Small intestine (tissue), 7 donors: ENCODE measurements around the gene DGCR2. TPM values are rescaled to one million over a fixed set of nuclear protein-coding genes. Genes with fewer than 3 reads are reported as not detected.

Source experiments
- DNase-seq, 2 donors: peaks; one replicate each; pipeline versions ENCODE4 v3.0.0 to v3.0.0-alpha.2; 2013
- FAIRE-seq: peaks from 2 replicates; lab custom pipeline; 2012; peaks lifted over from hg19 to GRCh38; lab: Jason Lieb, UNC
- H3K27ac ChIP-seq, 3 donors: one replicate each; pipeline ENCODE4 v1.5.1; 2013; ENCODE audit warnings: low read length in 2 of 3, mild to moderate bottlenecking in 2 of 3, control low read depth in 1 of 3, inconsistent platforms in 1 of 3, low read depth in 1 of 3, moderate library complexity in 1 of 3
- H3K27me3 ChIP-seq, 3 donors: one replicate each; pipeline ENCODE4 v1.6.1; 2013; ENCODE audit warnings: low read length in 3 of 3, inconsistent platforms in 1 of 3; ENCODE audit not compliant: control insufficient read depth in 3 of 3, insufficient read depth in 3 of 3
- H3K36me3 ChIP-seq, 3 donors: one replicate each; pipeline ENCODE4 v1.6.1; 2013; ENCODE audit warnings: low read length in 3 of 3, inconsistent platforms in 1 of 3, low read depth in 1 of 3, mild to moderate bottlenecking in 1 of 3, moderate library complexity in 1 of 3; ENCODE audit not compliant: control insufficient read depth in 3 of 3, insufficient read depth in 2 of 3
- H3K4me1 ChIP-seq, 3 donors: one replicate each; pipeline ENCODE4 v1.6.1; 2013; ENCODE audit warnings: low read length in 2 of 3, inconsistent platforms in 1 of 3, low read depth in 1 of 3, mild to moderate bottlenecking in 1 of 3, moderate library complexity in 1 of 3; ENCODE audit not compliant: control insufficient read depth in 3 of 3, insufficient read depth in 2 of 3
- H3K4me3 ChIP-seq, 3 donors: one replicate each; pipeline ENCODE4 v1.5.1; 2013; ENCODE audit warnings: low read length in 3 of 3, control low read depth in 1 of 3, inconsistent platforms in 1 of 3, low read depth in 1 of 3, mild to moderate bottlenecking in 1 of 3, moderate library complexity in 1 of 3
- H3K9me3 ChIP-seq, 2 donors: one replicate each; pipeline ENCODE4 v1.6.1; 2013; ENCODE audit warnings: low read depth in 1 of 2, low read length in 1 of 2; ENCODE audit not compliant: control insufficient read depth in 2 of 2, insufficient read depth in 1 of 2
- WGBS, 3 donors: extraction: QIAGEN DNeasy Blood & Tissue Kit; methylation state at CpG; one replicate each; pipeline ENCODE4 v1.1.7; 2013; 5-methylcytosine and 5-hydroxymethylcytosine counted together
- polyA plus RNA-seq, 4 donors: library from polyadenylated mRNA; stranded (reverse) in 3 of 4; unstranded in 1 of 4; fragments of 200-250 nt in 3 of 4; fragments of 120-200 nt in 1 of 4; gene quantifications; one replicate each; pipeline versions ENCODE4 v1.2.1 to v1.2.3, GENCODE V29; 2013
- donor health status: healthy with polysubstance abuse.
- donor health status: control.
- donor health status: control.
- donor health status: Bipolar disorder and iron deficiency.
- donor health status: healthy.

The DGCR2 gene
- polyA plus RNA-seq, 4 donors: 14.8 to 61.6 (median 34.0) TPM

GRCh38 chr22:19063581-19064353, 58.4 kb downstream of the DGCR2 start:
- Histone ChIP-seq H3K4me1 (peaks cover 0 to 16% (median 0%) of the 10 kb centered on the region in 3 donors), H3K36me3 (peaks cover 14 to 94% (median 22%) of the 10 kb centered on the region in 3 donors), H3K27ac (no peak overlapping the region), H3K27me3 (no peaks in the 10 kb centered on the region), H3K9me3 (no peaks in the 10 kb centered on the region), H3K4me3 (no peak overlapping the region)
- 85 to 89% (median 85%) methylated on average over 8 of the region's 8 CpGs for WGBS, 3 donors
- no peak for FAIRE-seq
- no peak for DNase-seq

- DNase-seq (no peak), FAIRE-seq (no peak)
- 36 to 70% (median 61%) methylated on average over 8 of the region's 8 CpGs for WGBS, 3 donors
- H3K27ac ChIP-seq: peak overlapping the region in 1 of 3 donors; percentile 37
- H3K4me1 ChIP-seq: peaks cover 0 to 16% (median 0%) of the 10 kb centered on the region in 3 donors
- no peak overlapping the region for H3K4me3 ChIP-seq
- peaks cover 16 to 94% (median 24%) of the 10 kb centered on the region in 3 donors for H3K36me3 ChIP-seq
- no peaks in the 10 kb centered on the region for H3K9me3 ChIP-seq
- H3K27me3 ChIP-seq: no peaks in the 10 kb centered on the region
These were observed 59.3 kb downstream of the DGCR2 start for GRCh38 chr22:19062943-19063308.

- WGBS, 3 donors: 41 to 52% (median 50%) methylated on average over 12 of the region's 12 CpGs
- FAIRE-seq (no peak), DNase-seq (peak; percentile 13 to 46)
- H3K27ac ChIP-seq: peak overlapping the region in 2 of 3 donors; percentile 12 to 37
- peaks cover 0 to 16% (median 0%) of the 10 kb centered on the region in 3 donors for H3K4me1 ChIP-seq
- no peaks in the 10 kb centered on the region for H3K27me3 ChIP-seq
- no peak overlapping the region for H3K4me3 ChIP-seq
- no peaks in the 10 kb centered on the region for H3K9me3 ChIP-seq
- peaks cover 17 to 94% (median 26%) of the 10 kb centered on the region in 3 donors for H3K36me3 ChIP-seq
These were observed 59.9 kb downstream of the DGCR2 start for GRCh38 chr22:19062139-19062942.

GRCh38 chr22:19061471-19062138, 60.6 kb downstream of the DGCR2 start:
- H3K27me3 ChIP-seq: no peaks in the 10 kb centered on the region
- no peak overlapping the region for H3K4me3 ChIP-seq
- H3K27ac ChIP-seq: no peak overlapping the region
- DNase-seq: no peak
- no peak for FAIRE-seq
- H3K36me3 ChIP-seq: peaks cover 19 to 94% (median 28%) of the 10 kb centered on the region in 3 donors
- 92 to 93% (median 93%) methylated on average over 6 of the region's 6 CpGs for WGBS, 3 donors
- H3K4me1 ChIP-seq: peaks cover 0 to 16% (median 0%) of the 10 kb centered on the region in 3 donors
- no peaks in the 10 kb centered on the region for H3K9me3 ChIP-seq

GRCh38 chr22:19060356-19061009, 61.7 kb downstream of the DGCR2 start:
- Histone ChIP-seq H3K9me3 (no peaks in the 10 kb centered on the region), H3K4me3 (no peak overlapping the region), H3K36me3 (peaks cover 17 to 94% (median 27%) of the 10 kb centered on the region in 3 donors), H3K4me1 (peaks cover 0 to 16% (median 0%) of the 10 kb centered on the region in 3 donors), H3K27ac (no peak overlapping the region), H3K27me3 (no peaks in the 10 kb centered on the region)
- 85 to 90% (median 88%) methylated on average over 15 of the region's 15 CpGs for WGBS, 3 donors
- FAIRE-seq (no peak), DNase-seq (no peak)

- FAIRE-seq: no peak
- whole genome bisulfite sequencing, 3 donors: 90 to 94% (median 91%) methylated on average over 17 to 20 of the region's 20 CpGs
- Histone ChIP-seq H3K27ac (no peak overlapping the region), H3K4me3 (no peak overlapping the region), H3K27me3 (no peaks in the 10 kb centered on the region), H3K9me3 (no peaks in the 10 kb centered on the region), H3K4me1 (peaks cover 0 to 16% (median 0%) of the 10 kb centered on the region in 3 donors), H3K36me3 (peaks cover 17 to 88% (median 26%) of the 10 kb centered on the region in 3 donors)
- DNase-seq: no peak
These were observed 62.5 kb downstream of the DGCR2 start for GRCh38 chr22:19059481-19060278.

- Histone ChIP-seq H3K27me3 (no peaks in the 10 kb centered on the region), H3K4me1 (peaks cover 0 to 16% (median 0%) of the 10 kb centered on the region in 3 donors), H3K4me3 (no peak overlapping the region), H3K9me3 (no peaks in the 10 kb centered on the region), H3K27ac (no peak overlapping the region), H3K36me3 (peaks cover 15 to 82% (median 20%) of the 10 kb centered on the region in 3 donors)
- FAIRE-seq (no peak), DNase-seq (no peak)
- WGBS, 3 donors: 85 to 90% (median 88%) methylated on average over 16 of the region's 16 CpGs
These were observed 63.3 kb downstream of the DGCR2 start for GRCh38 chr22:19058713-19059451.
